ACHN (cell line): ENCODE results near the gene EVI5L.

Source experiments
- DNase-seq: peaks from one replicate; pipeline ENCODE4 v3.0.0-alpha.2; 2015
- in situ Hi-C: cut with HindIII; loops from 2 replicates; pipeline ENCODE4 v1.10.0; 2017; ENCODE audit warnings: low sequenced_read_pairs, low pct_ligation_motif_present, low pct_unique_long_range_greater_than_20kb

EVI5L gene

GRCh38 chr19:7841751-7842660 is 12.0 kb downstream of the EVI5L start:
- in situ Hi-C loops: no loop called here
- no peak for DNase-seq

- no peak for DNase-seq
- in situ Hi-C loops: no loop called here
Measured at GRCh38 chr19:7842661-7843294, 12.8 kb downstream of the EVI5L start.

GRCh38 chr19:7843521-7843920 is 13.5 kb downstream of the EVI5L start:
- in situ Hi-C loops: no loop called here
- DNase-seq: no peak

- in situ Hi-C loops: no loop called here
- DNase-seq: no peak
Measured at GRCh38 chr19:7844405-7844804, 14.4 kb downstream of the EVI5L start.

GRCh38 chr19:7844951-7845350 is 14.9 kb downstream of the EVI5L start:
- DNase-seq: no peak

GRCh38 chr19:7845390-7846154 is 15.6 kb downstream of the EVI5L start:
- no peak for DNase-seq
- in situ Hi-C loops: no loop called here

More at GRCh38 chr19:7844951-7845350, 14.9 kb downstream of the EVI5L start:
- in situ Hi-C loops: no loop called here

- in situ Hi-C loops: no loop called here
- no peak for DNase-seq
Measured at GRCh38 chr19:7846155-7846646, 16.2 kb downstream of the EVI5L start.

GRCh38 chr19:7847664-7848063 is 17.6 kb downstream of the EVI5L start:
- in situ Hi-C loops: no loop called here
- no peak for DNase-seq

GRCh38 chr19:7848779-7849457 is 18.9 kb downstream of the EVI5L start:
- DNase-seq: no peak
- in situ Hi-C loops: no loop called here

- no peak for DNase-seq
- in situ Hi-C loops: no loop called here
Measured at GRCh38 chr19:7849631-7849999, 19.6 kb downstream of the EVI5L start.

GRCh38 chr19:7850000-7850813 is 20.2 kb downstream of the EVI5L start:
- in situ Hi-C loops: no loop called here
- DNase-seq: no peak

- in situ Hi-C loops: no loop called here
- DNase-seq: no peak
Measured at GRCh38 chr19:7850945-7851622, 21.1 kb downstream of the EVI5L start.

- in situ Hi-C loops: no loop called here
- no peak for DNase-seq
Measured at GRCh38 chr19:7851623-7852500, 21.8 kb downstream of the EVI5L start.

GRCh38 chr19:7852851-7853769 is 23.1 kb downstream of the EVI5L start:
- in situ Hi-C loops: no loop called here

GRCh38 chr19:7853770-7854128 is 23.7 kb downstream of the EVI5L start:
- no peak for DNase-seq
- in situ Hi-C loops: no loop called here

More at GRCh38 chr19:7852851-7853769, 23.1 kb downstream of the EVI5L start:
- DNase-seq: peak; percentile 56
